ENCODE data around the gene YAE1.
A peak's percentile ranks its signal among the peaks of the same experiment; 100 is the strongest.

YAE1 gene

DNA sequence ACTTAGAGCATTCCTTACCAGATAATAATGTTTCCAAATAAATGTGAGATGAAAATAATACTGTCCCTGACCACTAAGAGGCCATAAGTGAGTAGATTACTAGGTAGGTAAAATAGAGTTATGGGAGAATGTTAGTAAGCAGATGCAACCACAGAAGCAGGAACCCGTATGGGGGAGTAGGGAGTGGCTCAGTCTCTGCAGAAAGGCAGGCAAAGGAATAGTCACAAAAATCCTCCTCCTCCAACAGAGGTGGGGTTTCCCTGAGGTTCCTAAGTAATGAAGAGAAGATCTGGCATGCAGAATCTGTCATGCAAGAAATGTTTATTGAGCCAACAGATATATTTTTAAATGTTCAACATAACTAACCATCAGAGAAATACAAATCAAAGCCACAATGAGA, 9.0 kb upstream of the YAE1 start:
- no peak for DNase-seq

DNA sequence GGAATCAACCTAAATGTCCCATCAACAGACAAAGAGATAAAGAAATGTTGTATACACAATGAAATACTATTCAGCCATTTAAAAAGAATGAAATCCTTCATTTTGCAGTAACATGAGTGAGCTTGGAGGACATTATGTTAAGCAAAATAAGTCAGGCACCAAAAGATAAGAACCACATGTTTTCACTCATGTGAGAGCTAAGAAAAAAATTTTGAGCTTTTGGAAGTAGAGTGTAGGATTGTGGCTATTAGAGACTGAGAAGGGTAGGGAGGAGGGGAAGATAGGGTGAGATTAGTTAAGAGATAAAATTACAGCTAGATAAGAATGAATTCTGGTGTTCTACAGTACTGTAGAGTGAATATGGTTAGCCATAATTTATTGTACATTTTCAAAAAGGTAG, 8.3 kb upstream of the YAE1 start:
- DNase-seq, result no peak

DNA sequence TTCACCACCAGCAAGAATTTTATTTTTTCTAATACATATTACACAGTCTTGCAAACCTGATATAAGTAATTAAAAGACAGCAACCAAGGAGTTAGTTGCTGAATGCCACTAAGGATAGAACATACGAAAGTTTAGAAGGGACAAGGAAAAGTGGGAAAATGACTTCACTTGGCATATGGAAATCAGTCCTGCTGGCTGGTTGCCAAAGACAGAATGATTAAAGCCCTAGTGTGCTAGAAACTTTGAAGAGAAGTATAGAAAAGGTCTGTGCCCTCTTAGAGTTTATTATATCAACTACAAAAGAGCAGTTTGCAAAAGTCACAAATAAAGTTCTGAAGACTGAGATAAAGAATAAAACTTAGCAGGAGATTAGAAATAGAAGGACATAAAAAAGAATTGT, 5.8 kb upstream of the YAE1 start:
- no peak for DNase-seq

GRCh38 chr7:39560997-39561396, 5.2 kb upstream of the YAE1 start:
- no peak for DNase-seq

DNA sequence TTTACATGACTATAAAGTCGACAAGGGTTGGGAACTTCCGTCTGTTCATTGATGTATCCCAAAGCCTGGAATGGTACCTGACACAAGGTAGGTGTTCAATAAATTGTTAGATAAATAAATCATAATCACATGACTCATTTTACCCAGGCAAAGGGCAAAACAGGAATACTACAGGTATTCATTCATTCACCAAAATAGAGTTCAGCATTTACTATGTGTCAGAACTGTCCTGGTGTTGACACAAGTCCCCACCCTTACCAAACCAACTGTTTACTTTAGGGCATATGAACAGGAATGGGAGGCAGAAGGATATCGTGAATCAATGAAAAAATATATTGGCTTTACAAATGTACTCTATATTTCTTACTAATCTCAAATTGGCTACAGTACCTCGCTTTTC, 666 bp upstream of the YAE1 start:
- no peak for DNase-seq

DNA sequence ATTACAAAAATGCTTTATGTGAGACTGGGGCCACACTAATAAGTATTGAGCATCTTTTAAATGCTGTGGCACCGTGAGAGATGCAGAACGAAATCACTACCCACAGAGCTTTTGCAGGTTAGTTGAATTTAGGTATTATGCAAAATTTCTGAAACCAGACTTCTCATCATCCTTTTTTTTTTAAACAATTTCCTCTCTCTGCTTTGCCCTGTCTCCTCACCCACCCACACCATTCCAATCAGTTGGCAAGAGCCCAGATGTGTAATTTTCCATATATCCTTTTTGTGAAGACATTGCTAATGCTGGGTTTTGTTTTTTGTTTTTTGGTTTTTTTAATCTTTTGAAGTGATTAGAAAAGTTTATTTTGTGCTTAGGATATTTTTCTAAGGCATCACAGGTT, 1.1 kb downstream of the YAE1 start:
- DNase-seq, result no peak

GRCh38 chr7:39574673-39575349, 8.6 kb downstream of the YAE1 start:
- no peak for DNase-seq

DNA sequence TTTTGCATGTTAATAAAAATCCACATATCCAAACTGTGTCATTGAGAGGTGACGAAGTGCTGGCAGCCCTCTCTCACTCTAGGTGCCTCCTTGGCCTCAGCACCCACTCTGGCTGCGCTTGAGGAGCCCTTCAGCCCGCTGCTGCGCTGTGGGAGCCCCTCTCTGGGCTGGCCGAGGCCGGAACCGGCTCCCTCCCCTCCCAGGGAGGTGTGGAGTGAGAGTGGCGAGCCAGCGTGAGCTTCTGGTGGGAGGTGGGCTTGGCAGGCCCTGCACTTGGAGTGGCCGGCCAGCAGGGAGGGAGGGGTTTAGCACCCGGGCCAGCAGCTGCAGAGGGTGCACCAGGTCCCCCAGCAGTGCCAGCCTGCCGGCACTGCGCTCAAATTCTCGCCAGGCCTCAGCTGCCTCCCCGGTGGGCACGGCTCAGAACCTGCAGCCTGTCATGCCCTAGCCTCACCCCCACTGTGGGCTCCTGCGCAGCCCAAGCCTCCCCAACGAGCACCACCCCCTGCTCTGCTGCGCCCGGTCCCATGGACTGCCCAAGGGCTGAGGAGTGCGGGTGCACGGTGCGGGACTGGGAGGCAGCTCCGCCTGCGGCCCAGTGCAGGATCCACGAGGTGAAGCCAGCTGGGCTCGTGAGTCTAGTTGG, 11.1 kb downstream of the YAE1 start:
- no peak for DNase-seq

DNA sequence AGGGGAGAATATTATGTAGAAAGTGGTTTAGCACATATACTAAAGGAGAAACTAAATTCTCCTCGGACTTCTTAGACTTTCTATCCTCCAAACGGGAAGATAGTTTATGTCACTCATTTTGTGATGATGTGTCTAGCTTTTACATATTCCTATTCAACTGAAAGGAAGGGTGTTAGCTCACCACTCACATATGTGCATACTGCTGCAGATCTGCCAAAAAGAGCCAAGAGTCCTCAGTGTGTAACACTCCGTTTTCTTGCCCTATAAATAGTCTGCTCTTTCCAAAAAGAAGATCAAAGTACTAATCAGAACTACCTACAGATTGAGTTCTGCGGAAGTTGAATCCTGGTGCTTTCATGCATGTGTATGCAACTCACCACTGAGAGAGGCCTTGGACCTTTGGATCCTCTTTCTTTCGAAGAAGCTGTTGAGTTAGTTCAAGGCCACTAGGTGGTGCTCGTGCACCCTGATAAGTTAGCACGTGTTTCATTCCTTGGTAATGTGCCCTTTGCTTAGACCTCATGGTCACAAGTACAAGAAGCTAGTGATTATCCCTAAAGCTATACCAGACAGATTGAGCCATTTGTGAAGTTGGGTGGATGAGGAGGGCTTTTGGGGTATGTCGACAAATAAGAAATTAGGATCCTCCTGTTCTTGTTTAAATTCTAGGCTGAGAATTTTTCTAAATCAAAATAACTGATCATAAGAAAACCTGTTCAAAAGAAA, 14.1 kb downstream of the YAE1 start:
- DNase-seq, result peak; percentile 81

- DNase-seq, result no peak
These were observed 16.3 kb downstream of the YAE1 start for GRCh38 chr7:39582536-39582935.

GRCh38 chr7:39583539-39583938, 17.3 kb downstream of the YAE1 start:
- no peak for DNase-seq

DNA sequence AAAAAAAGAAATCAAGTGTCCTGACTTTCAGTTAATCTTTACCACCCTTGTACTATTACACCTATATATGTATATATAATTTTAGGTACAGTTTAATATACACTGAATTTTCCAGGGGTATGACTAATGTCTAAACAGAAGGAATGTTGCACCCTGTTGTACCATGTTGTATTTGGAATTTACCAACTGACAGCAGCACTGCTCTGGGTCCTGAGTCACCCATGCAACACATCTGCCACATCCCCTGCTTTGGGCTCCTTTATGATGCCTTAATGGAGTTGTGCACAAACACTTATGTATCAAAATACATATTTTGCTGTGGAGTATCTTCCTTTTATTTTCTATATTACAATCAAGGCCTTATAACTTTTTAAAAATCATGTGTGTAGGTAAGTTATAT, 21.2 kb downstream of the YAE1 start:
- no peak for DNase-seq

GRCh38 chr7:39588416-39588815, 22.2 kb downstream of the YAE1 start:
- DNase-seq, result no peak

- DNase-seq, result peak; percentile 77
These were observed 23.3 kb downstream of the YAE1 start for GRCh38 chr7:39589323-39590111.

DNA sequence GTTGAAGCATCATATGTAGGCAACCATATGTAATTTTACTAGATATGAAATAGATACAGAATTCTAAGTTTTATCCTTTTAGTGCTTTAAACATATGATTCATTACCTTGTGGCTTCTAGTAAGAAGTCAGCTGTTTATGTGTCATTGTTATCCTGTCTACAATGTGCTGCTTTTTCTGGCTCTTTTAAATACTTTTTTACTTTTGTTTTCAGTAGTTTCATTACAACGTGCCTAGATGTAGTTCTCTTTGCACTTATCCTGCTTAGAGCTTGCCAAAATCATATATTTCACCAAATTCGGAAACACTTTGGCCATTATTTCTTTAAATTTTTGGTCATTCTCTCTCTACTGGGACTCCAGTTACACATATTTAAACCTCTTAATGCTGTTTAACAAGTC, 26.4 kb downstream of the YAE1 start:
- no peak for DNase-seq

- DNase-seq, result no peak
These were observed 28.9 kb downstream of the YAE1 start for GRCh38 chr7:39594988-39595620.

DNA sequence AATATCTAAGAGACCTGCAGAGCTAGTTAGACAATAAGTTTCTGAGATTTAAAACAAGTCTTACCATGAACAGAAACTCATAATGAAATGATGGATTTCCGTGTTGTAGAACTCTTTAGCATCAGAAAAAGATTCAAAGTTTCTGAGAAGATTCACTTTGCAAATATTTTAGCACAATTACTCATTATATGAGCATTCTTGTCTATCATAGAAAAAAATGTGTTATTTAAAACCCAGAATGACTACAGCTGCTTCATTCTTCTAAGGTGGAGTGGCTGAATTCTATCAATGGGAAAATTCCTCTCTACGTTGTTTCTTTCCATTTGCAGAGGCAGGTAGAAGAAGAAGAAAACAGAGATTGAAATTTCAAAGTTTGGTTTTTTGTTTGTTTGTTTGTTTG, 36.1 kb downstream of the YAE1 start:
- DNase-seq, result no peak

GRCh38 chr7:39603924-39604323, 37.7 kb downstream of the YAE1 start:
- DNase-seq, result no peak

- DNase-seq, result no peak
These were observed 38.9 kb downstream of the YAE1 start for GRCh38 chr7:39605087-39605486.

- no peak for DNase-seq
These were observed 40.1 kb downstream of the YAE1 start for GRCh38 chr7:39606352-39606751.

GRCh38 chr7:39606941-39607340, 40.7 kb downstream of the YAE1 start:
- DNase-seq, result no peak

DNA sequence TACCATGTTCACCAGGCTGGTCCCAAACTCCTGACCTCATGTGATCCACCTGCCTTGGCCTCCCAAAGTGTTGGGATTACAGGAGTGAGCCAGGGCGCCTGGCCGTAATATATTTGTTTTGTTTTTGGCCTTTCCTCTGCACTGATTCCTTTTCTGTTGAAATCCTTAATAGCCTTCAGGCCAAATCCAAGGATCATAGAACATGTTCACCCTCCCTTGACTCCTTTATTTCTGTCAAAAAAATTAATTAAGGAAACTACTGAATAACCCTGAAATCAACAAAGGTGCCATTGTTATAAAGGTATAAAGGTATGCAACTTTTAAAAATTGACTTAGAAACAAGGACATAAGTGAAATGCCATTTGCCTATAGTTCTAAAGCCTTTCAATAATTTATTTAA, 41.7 kb downstream of the YAE1 start:
- no peak for DNase-seq

- DNase-seq, result no peak
These were observed 42.1 kb downstream of the YAE1 start for GRCh38 chr7:39608278-39608677.
